K562 (cell line): ENCODE results near the gene INSL4. TPM values are rescaled to one million over a fixed set of nuclear protein-coding genes. Genes with fewer than 3 reads are reported as not detected.

Experiments
- ATAC-seq: fragments of 200-7000 bp; cut with Tn5 transposase; 3 replicates; pipeline ENCODE4 v1.9.1; 2020; ENCODE audit warnings: moderate library complexity
- BruUV-seq: library from RNA; stranded (reverse); fragments of 400-500 nt; replicated peaks from 2 replicates; lab custom pipeline; 2021; lab: Mats Ljungman, UMichigan
- CTCF ChIA-PET: fragments of 300-600 bp; formaldehyde crosslinking; extraction: SDS; loops from one replicate; lab custom pipeline; 2021; ENCODE audit warnings: low intra/inter-chr PET ratio; lab: Yijun Ruan, JAX
- POLR2A ChIA-PET: fragments of 300-600, 350-650 bp; sonication (Branson Sonifier 250); formaldehyde crosslinking; extraction: SDS; loops from one replicate; lab custom pipeline; 2021; ENCODE audit warnings: antibody characterized with exemption, inconsistent platforms; lab: Yijun Ruan, JAX
- DNase-seq, 4 experiments: peaks; one replicate each; pipeline versions ENCODE4 v3.0.0 to v3.0.0-alpha.2; 2011 to 2018; ENCODE audit warnings: low spot score in 3 of 4, mixed read lengths in 3 of 4; ENCODE audit errors: extremely low read depth in 1 of 4
- FAIRE-seq: peaks from 2 replicates; lab custom pipeline; 2011; peaks lifted over from hg19 to GRCh38; lab: Jason Lieb, UNC
- H2AFZ ChIP-seq: 2 replicates; pipeline ENCODE4 v1.6.0; 2011; ENCODE audit warnings: low read depth, low read length, control low read depth, inconsistent platforms
- H3K27ac ChIP-seq: fragments of 200-600 bp; 3 replicates; pipeline ENCODE4 v1.8.0; 2011; ENCODE audit warnings: low read depth, mild to moderate bottlenecking, control low read depth, inconsistent platforms, low read length, moderate library complexity, mixed read lengths; ENCODE audit errors: extremely low read depth
- H3K27me3 ChIP-seq, 2 experiments: fragments of 300-600 bp in 1 of 2; 2 replicates in 1 of 2; 3 replicates in 1 of 2; pipeline versions ENCODE4 v1.6.0 to v1.8.0; 2011; ENCODE audit warnings: inconsistent platforms in 2 of 2, low read length in 2 of 2, mild to moderate bottlenecking in 1 of 2, mixed read lengths in 1 of 2, moderate library complexity in 1 of 2; ENCODE audit not compliant: control insufficient read depth in 2 of 2, insufficient read depth in 2 of 2
- H3K36me3 ChIP-seq: fragments of 300-600 bp; 3 replicates; pipeline ENCODE4 v1.8.0; 2011; ENCODE audit warnings: mild to moderate bottlenecking, low read length, inconsistent platforms; ENCODE audit not compliant: control insufficient read depth, insufficient read depth
- H3K4me1 ChIP-seq, 2 experiments: fragments of 200-600 bp in 1 of 2; replicated peaks in 1 of 2; 2 replicates in 1 of 2; 3 replicates in 1 of 2; pipeline versions ENCODE4 v1.5.1 to v1.8.0; 2011; ENCODE audit warnings: inconsistent platforms in 2 of 2, low read length in 2 of 2, mild to moderate bottlenecking in 1 of 2, mixed read lengths in 1 of 2, moderate library complexity in 1 of 2; ENCODE audit not compliant: control insufficient read depth in 2 of 2, insufficient read depth in 2 of 2
- H3K4me2 ChIP-seq: 2 replicates; pipeline ENCODE4 v1.6.1; 2011; ENCODE audit warnings: low read length, control low read depth, inconsistent platforms, mixed read lengths; ENCODE audit not compliant: insufficient read depth
- H3K4me3 ChIP-seq: fragments of 200-600 bp; sonication (generic), shearing (Covaris generic); 2 replicates; pipeline ENCODE4 v1.5.1; 2016; ENCODE audit warnings: control low read depth, inconsistent platforms
- H3K79me2 ChIP-seq: fragments of 200-600 bp; 3 replicates; pipeline ENCODE4 v1.8.0; 2011; ENCODE audit warnings: low read length, inconsistent platforms; ENCODE audit not compliant: control insufficient read depth, insufficient read depth
- H3K9ac ChIP-seq, 2 experiments: 2 replicates each; pipeline versions ENCODE4 v1.6.0 to v1.6.1; 2011; ENCODE audit warnings: low read depth in 2 of 2, low read length in 2 of 2, control low read depth in 1 of 2, inconsistent platforms in 1 of 2, mild to moderate bottlenecking in 1 of 2, mixed read lengths in 1 of 2; ENCODE audit not compliant: insufficient read depth in 1 of 2
- H3K9me1 ChIP-seq: one replicate; pipeline ENCODE4 v1.6.0; 2011; ENCODE audit warnings: inconsistent platforms, mild to moderate bottlenecking, low read length, moderate library complexity; ENCODE audit not compliant: control insufficient read depth, insufficient read depth
- H3K9me3 ChIP-seq: replicated peaks from 2 replicates; pipeline ENCODE4 v1.5.1; 2011; ENCODE audit warnings: low read depth, low read length, inconsistent platforms; ENCODE audit not compliant: control insufficient read depth, insufficient read depth
- H4K20me1 ChIP-seq: replicated peaks from 2 replicates; pipeline ENCODE4 v1.6.1; 2011; ENCODE audit warnings: low read length, inconsistent platforms, mixed read lengths; ENCODE audit not compliant: control insufficient read depth, insufficient read depth
- ARID2 ChIP-seq: fragments of 450-650 bp; IDR thresholded peaks from 2 replicates; pipeline ENCODE4 v1.6.1; 2017; ENCODE audit warnings: antibody characterized with exemption, mild to moderate bottlenecking
- ASH1L ChIP-seq: fragments of 450-650 bp; IDR thresholded peaks from 2 replicates; pipeline ENCODE4 v1.6.1; 2018; ENCODE audit warnings: borderline replicate concordance, mild to moderate bottlenecking, low read depth; ENCODE audit not compliant: partially characterized antibody
- CTBP1 ChIP-seq: fragments of 450-650 bp; IDR thresholded peaks from 2 replicates; pipeline ENCODE4 v1.6.1; 2016; ENCODE audit warnings: borderline replicate concordance
- HIVEP1 ChIP-seq: fragments of 250-450 bp; sonication (Bioruptor Pico); IDR thresholded peaks from 2 replicates; pipeline ENCODE4 v1.4.0; 2020; ENCODE audit warnings: mild to moderate bottlenecking
- NELFE ChIP-seq: IDR thresholded peaks from 2 replicates; pipeline ENCODE4 v1.6.1; 2011; ENCODE audit warnings: mild to moderate bottlenecking; ENCODE audit not compliant: insufficient read depth, insufficient read length
- NR2C2 ChIP-seq, 2 experiments: fragments of 200-800 bp in 1 of 2; sonication (Bioruptor generic) in 1 of 2; sonication (generic) in 1 of 2; formaldehyde crosslinking in 1 of 2; IDR thresholded peaks; 2 replicates each; pipeline versions ENCODE4 v1.6.1 to v1.8.0; 2016 to 2022; ENCODE audit warnings: mild to moderate bottlenecking in 1 of 2, missing compliant biosample characterization in 1 of 2, missing genetic modification characterization in 1 of 2, missing genetic modification reagents in 1 of 2
- POU5F1 ChIP-seq: fragments of 150-350 bp; IDR thresholded peaks from 2 replicates; pipeline ENCODE4 v1.6.1; 2014; ENCODE audit warnings: borderline replicate concordance, low read length, low read depth, mild to moderate bottlenecking; ENCODE audit not compliant: partially characterized antibody
- RBBP5 ChIP-seq: fragments of 200-600 bp; sonication (generic); IDR thresholded peaks from 2 replicates; pipeline ENCODE4 v1.6.1; 2012; ENCODE audit warnings: borderline replicate concordance, mild to moderate bottlenecking, low read length, control low read depth, inconsistent platforms; ENCODE audit not compliant: insufficient read depth, poor library complexity, severe bottlenecking
- RHOXF2B ChIP-seq: fragments of 250-450 bp; sonication (Bioruptor Pico); conservative IDR thresholded peaks from 2 replicates; pipeline ENCODE4 v1.5.1; 2021
- RUNX1 ChIP-seq: sonication (generic); IDR thresholded peaks from 2 replicates; pipeline ENCODE4 v1.6.1; 2016; ENCODE audit warnings: antibody characterized with exemption, low read depth
- XRCC4 ChIP-seq: IDR thresholded peaks from one replicate; pipeline ENCODE4 v1.6.1; 2011; ENCODE audit not compliant: insufficient read depth, insufficient read length; ENCODE audit errors: extremely low read depth
- ZC3H4 ChIP-seq: sonication (generic); formaldehyde crosslinking; IDR thresholded peaks from 2 replicates; pipeline ENCODE4 v1.9.0; 2021; ENCODE audit warnings: missing genetic modification reagents, borderline replicate concordance
- ZKSCAN1 ChIP-seq: fragments of 150-350 bp; IDR thresholded peaks from 2 replicates; pipeline ENCODE4 v1.6.1; 2016; ENCODE audit warnings: low read depth, low read length
- ZNF431 ChIP-seq: sonication (generic); formaldehyde crosslinking; IDR thresholded peaks from 2 replicates; pipeline ENCODE4 v1.8.0; 2022; ENCODE audit warnings: mild to moderate bottlenecking, missing genetic modification reagents
- ZNF583 ChIP-seq: fragments of 250-450 bp; sonication (Bioruptor Pico); IDR thresholded peaks from 2 replicates; pipeline ENCODE4 v1.4.0; 2020
- WGBS: fragments of 100-300 bp; shearing (Covaris generic); methylation state at CpG from one replicate; pipeline ENCODE4 v1.1.6; 2016; ENCODE audit warnings: low coverage, mixed read lengths; ENCODE audit not compliant: insufficient coverage; ENCODE audit errors: missing lambda C conversion rate; 5-methylcytosine and 5-hydroxymethylcytosine counted together
- in situ Hi-C: fragments of 300-500 bp; cut with MboI; formaldehyde crosslinking; loops from 4 replicates; pipeline ENCODE4 v1.15.0; 2018; ENCODE audit warnings: inconsistent platforms, mixed read lengths
- intact Hi-C: fragments of 100-400 bp; cut with micrococcal nuclease; formaldehyde crosslinking; loops from 2 replicates; pipeline ENCODE4 v1.14.2; 2022
- polyA plus RNA-seq, 8 experiments: library from polyadenylated mRNA; depleted of rRNA in 4 of 8; stranded (reverse) in 5 of 8; unstranded in 3 of 8; fragments of >200 nt; fragmentation: Nextera tagmentation in 2 of 8; fragmentation: Illumina TruSeq in 1 of 8; extraction: Ambion mirVana in 2 of 8; extraction: Trizol in 1 of 8; gene quantifications; 2 replicates each; pipeline versions ENCODE4 v1.2.1 to v1.2.3, GENCODE V29; 2011 to 2014; ENCODE audit warnings: inconsistent platforms in 1 of 8, missing spikeins in 1 of 8
- total RNA-seq, 7 experiments: library from RNA; depleted of rRNA in 6 of 7; stranded (reverse); fragments of >200 nt in 6 of 7; fragmentation: Illumina TruSeq in 2 of 7; extraction: Trizol in 2 of 7; gene quantifications; 2 replicates each; pipeline versions ENCODE4 v1.2.1 to v1.2.3, GENCODE V29; 2011 to 2021; ENCODE audit warnings: low replicate concordance in 1 of 7
- TF ChIP-seq, protein P1 (sequence below): fragments of 450-650 bp; IDR thresholded peaks from 2 replicates; pipeline ENCODE4 v1.6.1; 2016; ENCODE audit warnings: mild to moderate bottlenecking
- TF ChIP-seq, protein P2 (sequence below): fragments of 250-450 bp; sonication (Bioruptor Pico); IDR thresholded peaks from 2 replicates; pipeline ENCODE4 v1.4.0; 2020; ENCODE audit warnings: mild to moderate bottlenecking

Gene INSL4
- total and polyA plus RNA-seq, 9 of the 15 experiments (the other 6 are each of a cell fraction or from before 2014, with no cell fraction given) = not detected

DNA sequence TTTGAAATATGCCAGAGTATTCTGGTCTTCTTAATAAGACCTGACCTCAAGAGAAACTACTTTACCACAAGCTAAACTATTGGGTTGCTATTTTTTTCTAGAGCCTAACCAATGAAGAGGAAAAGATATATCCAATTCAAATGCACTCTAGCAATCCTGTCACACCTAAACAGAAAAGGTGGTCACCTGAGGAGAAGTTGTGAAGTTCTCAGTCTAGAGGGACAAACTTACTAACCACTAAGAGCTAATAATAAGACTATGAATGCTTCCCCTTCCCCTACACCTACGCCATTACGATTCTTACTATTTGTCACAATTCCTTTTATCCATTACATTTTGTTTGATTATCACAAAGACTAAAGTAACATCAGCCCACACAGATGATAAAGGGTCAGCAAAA lies 43.6 kb downstream of the INSL4 start:
- FAIRE-seq (no peak), ATAC-seq (no peak), DNase-seq (no peak)
- no peak overlapping the region for H3K27ac ChIP-seq
- no peaks in the 10 kb centered on the region for H3K79me2 ChIP-seq
- H3K9me3 ChIP-seq = no peaks in the 10 kb centered on the region
- H3K4me2 ChIP-seq = no peak overlapping the region
- H3K9ac ChIP-seq = no peak overlapping the region
- H3K9me1 ChIP-seq = no peaks in the 10 kb centered on the region
- no TSS peak for BruUV-seq
- H2AFZ ChIP-seq = no peak overlapping the region
- no peaks in the 10 kb centered on the region for H3K36me3 ChIP-seq
- intact Hi-C loops (no loop called here), in situ Hi-C loops (no loop called here)
- no peaks in the 10 kb centered on the region for H4K20me1 ChIP-seq
- POLR2A ChIA-PET = no interaction called here
- H3K4me3 ChIP-seq = no peak overlapping the region
- WGBS = 4% methylated on average over 2 of the region's 2 CpGs
- TF ChIP-seq CTBP1 (no peak), XRCC4 (no peak), RUNX1 (no peak), ARID2 (no peak), POU5F1 (no peak), RHOXF2B (CRISPR knock-in tag) (no peak), HIVEP1 (CRISPR knock-in tag) (no peak), ZC3H4 (CRISPR knock-in tag) (no peak), ZNF583 (CRISPR knock-in tag) (no peak), ZKSCAN1 (no peak), NELFE (no peak), NR2C2 (CRISPR knock-in tag; IDR thresholded peaks at IDR 0.05) (no peak), NR2C2 (tag; IDR thresholded peaks at IDR 0.05) (no peak), RBBP5 (no peak), ASH1L (no peak), ZNF431 (CRISPR knock-in tag) (no peak)
- TF ChIP-seq, protein P1, sequence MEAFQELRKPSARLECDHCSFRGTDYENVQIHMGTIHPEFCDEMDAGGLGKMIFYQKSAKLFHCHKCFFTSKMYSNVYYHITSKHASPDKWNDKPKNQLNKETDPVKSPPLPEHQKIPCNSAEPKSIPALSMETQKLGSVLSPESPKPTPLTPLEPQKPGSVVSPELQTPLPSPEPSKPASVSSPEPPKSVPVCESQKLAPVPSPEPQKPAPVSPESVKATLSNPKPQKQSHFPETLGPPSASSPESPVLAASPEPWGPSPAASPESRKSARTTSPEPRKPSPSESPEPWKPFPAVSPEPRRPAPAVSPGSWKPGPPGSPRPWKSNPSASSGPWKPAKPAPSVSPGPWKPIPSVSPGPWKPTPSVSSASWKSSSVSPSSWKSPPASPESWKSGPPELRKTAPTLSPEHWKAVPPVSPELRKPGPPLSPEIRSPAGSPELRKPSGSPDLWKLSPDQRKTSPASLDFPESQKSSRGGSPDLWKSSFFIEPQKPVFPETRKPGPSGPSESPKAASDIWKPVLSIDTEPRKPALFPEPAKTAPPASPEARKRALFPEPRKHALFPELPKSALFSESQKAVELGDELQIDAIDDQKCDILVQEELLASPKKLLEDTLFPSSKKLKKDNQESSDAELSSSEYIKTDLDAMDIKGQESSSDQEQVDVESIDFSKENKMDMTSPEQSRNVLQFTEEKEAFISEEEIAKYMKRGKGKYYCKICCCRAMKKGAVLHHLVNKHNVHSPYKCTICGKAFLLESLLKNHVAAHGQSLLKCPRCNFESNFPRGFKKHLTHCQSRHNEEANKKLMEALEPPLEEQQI = no peak
- TF ChIP-seq, protein P2, sequence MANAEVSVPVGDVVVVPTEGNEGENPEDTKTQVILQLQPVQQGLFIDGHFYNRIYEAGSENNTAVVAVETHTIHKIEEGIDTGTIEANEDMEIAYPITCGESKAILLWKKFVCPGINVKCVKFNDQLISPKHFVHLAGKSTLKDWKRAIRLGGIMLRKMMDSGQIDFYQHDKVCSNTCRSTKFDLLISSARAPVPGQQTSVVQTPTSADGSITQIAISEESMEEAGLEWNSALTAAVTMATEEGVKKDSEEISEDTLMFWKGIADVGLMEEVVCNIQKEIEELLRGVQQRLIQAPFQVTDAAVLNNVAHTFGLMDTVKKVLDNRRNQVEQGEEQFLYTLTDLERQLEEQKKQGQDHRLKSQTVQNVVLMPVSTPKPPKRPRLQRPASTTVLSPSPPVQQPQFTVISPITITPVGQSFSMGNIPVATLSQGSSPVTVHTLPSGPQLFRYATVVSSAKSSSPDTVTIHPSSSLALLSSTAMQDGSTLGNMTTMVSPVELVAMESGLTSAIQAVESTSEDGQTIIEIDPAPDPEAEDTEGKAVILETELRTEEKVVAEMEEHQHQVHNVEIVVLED (CRISPR knock-in tag) = no peak
- no peaks in the 10 kb centered on the region for H3K4me1 ChIP-seq
- CTCF ChIA-PET = no interaction called here
- H3K27me3 ChIP-seq = no peaks in the 10 kb centered on the region
